Measurements from ENCODE around the gene SLC24A3. TPM values are rescaled to one million over a fixed set of nuclear protein-coding genes. Genes with fewer than 3 reads are reported as not detected.

SLC24A3 gene
- total and polyA plus RNA-seq, 4 donors, result 1.9 to 8.4 (median 5.8) TPM

GRCh38 chr20:19729672-19730071, 517.2 kb downstream of the SLC24A3 start:
- ATAC-seq (ENCODE audit: insufficient read depth, low FRiP score) (no peak), DNase-seq (no peak)
- no peak overlapping the region for H3K27ac ChIP-seq (ENCODE audit: low read depth in 1 of 2, low read length in 1 of 2)
- WGBS, 2 donors, result 90 to 97% methylated on average over 4 of the region's 4 CpGs
- H3K36me3 ChIP-seq (ENCODE audit: control insufficient read depth in 4 of 4, insufficient read depth in 4 of 4, low read length in 4 of 4), result no peaks in the 10 kb centered on the region
- H3K9me3 ChIP-seq (ENCODE audit: control insufficient read depth in 4 of 4, insufficient read depth in 3 of 4, low read length in 3 of 4), result no peaks in the 10 kb centered on the region
- no peaks in the 10 kb centered on the region for H3K4me1 ChIP-seq (ENCODE audit: control insufficient read depth in 5 of 5, insufficient read depth in 5 of 5, low read length in 5 of 5)
- H3K4me3 ChIP-seq, result no peak overlapping the region
- H3K9ac ChIP-seq (ENCODE audit: insufficient read depth in 1 of 2, low read length in 2 of 2), result no peak overlapping the region
- no peaks in the 10 kb centered on the region for H3K27me3 ChIP-seq (ENCODE audit: control insufficient read depth in 3 of 3, insufficient read depth in 3 of 3, low read length in 2 of 3)
- TF ChIP-seq CTCF (IDR thresholded peaks at IDR 0.05; ENCODE audit: control extremely low read depth, extremely low read depth), result no peak

DNA sequence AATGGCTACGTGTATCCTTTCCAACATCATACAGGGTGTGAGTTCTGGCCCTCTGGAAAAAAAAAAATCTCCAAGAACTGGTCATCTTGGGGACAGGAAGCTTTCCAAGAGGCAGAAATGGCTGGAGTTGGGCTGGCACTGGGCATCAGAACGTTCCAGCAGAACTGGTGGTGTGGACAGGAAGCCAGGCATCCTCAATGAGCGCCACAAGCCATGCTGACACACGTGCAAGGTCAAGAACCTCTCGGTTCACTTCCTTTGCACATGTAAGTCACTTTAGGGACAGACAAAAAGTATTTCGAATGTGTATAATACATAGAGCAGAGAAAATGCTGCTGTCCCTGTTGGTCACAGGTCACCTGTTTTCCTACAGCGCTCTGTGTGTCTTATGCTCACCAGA, 518.3 kb downstream of the SLC24A3 start:
- Histone ChIP-seq H3K36me3 (ENCODE audit: control insufficient read depth in 4 of 4, insufficient read depth in 4 of 4, low read length in 4 of 4) (no peaks in the 10 kb centered on the region), H3K9ac (ENCODE audit: insufficient read depth in 1 of 2, low read length in 2 of 2) (no peak overlapping the region), H3K4me3 (no peak overlapping the region), H3K27me3 (ENCODE audit: control insufficient read depth in 3 of 3, insufficient read depth in 3 of 3, low read length in 2 of 3) (no peaks in the 10 kb centered on the region), H3K27ac (ENCODE audit: low read depth in 1 of 2, low read length in 1 of 2) (no peak overlapping the region), H3K9me3 (ENCODE audit: control insufficient read depth in 4 of 4, insufficient read depth in 3 of 4, low read length in 3 of 4) (no peaks in the 10 kb centered on the region), H3K4me1 (ENCODE audit: control insufficient read depth in 5 of 5, insufficient read depth in 5 of 5, low read length in 5 of 5) (peaks cover 0 to 8% (median 0%) of the 10 kb centered on the region in 5 donors)
- no peak for TF ChIP-seq CTCF (IDR thresholded peaks at IDR 0.05; ENCODE audit: control extremely low read depth, extremely low read depth)
- WGBS, 2 donors, result 56 to 58% methylated on average over 7 of the region's 7 CpGs
- ATAC-seq (ENCODE audit: insufficient read depth, low FRiP score) (no peak), DNase-seq (no peak)

- no peak for DNase-seq
- H3K4me1 ChIP-seq (ENCODE audit: control insufficient read depth in 5 of 5, insufficient read depth in 5 of 5, low read length in 5 of 5), result peaks cover 0 to 13% (median 2%) of the 10 kb centered on the region in 5 donors
- H3K9ac ChIP-seq (ENCODE audit: insufficient read depth in 1 of 2, low read length in 2 of 2), result no peak overlapping the region
- peak overlapping the region in 1 of 2 donors; percentile 27 for H3K27ac ChIP-seq (ENCODE audit: low read depth in 1 of 2, low read length in 1 of 2)
- H3K27me3 ChIP-seq (ENCODE audit: control insufficient read depth in 3 of 3, insufficient read depth in 3 of 3, low read length in 2 of 3), result no peaks in the 10 kb centered on the region
- no peaks in the 10 kb centered on the region for H3K36me3 ChIP-seq (ENCODE audit: control insufficient read depth in 4 of 4, insufficient read depth in 4 of 4, low read length in 4 of 4)
- TF ChIP-seq CTCF (IDR thresholded peaks at IDR 0.05; ENCODE audit: control extremely low read depth, extremely low read depth), result no peak
- H3K9me3 ChIP-seq (ENCODE audit: control insufficient read depth in 4 of 4, insufficient read depth in 3 of 4, low read length in 3 of 4), result no peaks in the 10 kb centered on the region
- H3K4me3 ChIP-seq, result no peak overlapping the region
- ATAC-seq (ENCODE audit: insufficient read depth, low FRiP score), result no peak
- 92 to 97% methylated on average over 1 of the region's 1 CpG for WGBS, 2 donors
These were observed 522.4 kb downstream of the SLC24A3 start for GRCh38 chr20:19734811-19735210.

- Histone ChIP-seq H3K27ac (ENCODE audit: low read depth in 1 of 2, low read length in 1 of 2) (peak overlapping the region in 1 of 2 donors; percentile 39), H3K4me1 (ENCODE audit: control insufficient read depth in 5 of 5, insufficient read depth in 5 of 5, low read length in 5 of 5) (peaks cover 0 to 13% (median 2%) of the 10 kb centered on the region in 5 donors), H3K9ac (ENCODE audit: insufficient read depth in 1 of 2, low read length in 2 of 2) (no peak overlapping the region), H3K9me3 (ENCODE audit: control insufficient read depth in 4 of 4, insufficient read depth in 3 of 4, low read length in 3 of 4) (no peaks in the 10 kb centered on the region), H3K4me3 (no peak overlapping the region), H3K27me3 (ENCODE audit: control insufficient read depth in 3 of 3, insufficient read depth in 3 of 3, low read length in 2 of 3) (no peaks in the 10 kb centered on the region), H3K36me3 (ENCODE audit: control insufficient read depth in 4 of 4, insufficient read depth in 4 of 4, low read length in 4 of 4) (no peaks in the 10 kb centered on the region)
- no peak for TF ChIP-seq CTCF (IDR thresholded peaks at IDR 0.05; ENCODE audit: control extremely low read depth, extremely low read depth)
- ATAC-seq (ENCODE audit: insufficient read depth, low FRiP score), result peak; percentile 82
- 14 to 17% methylated on average over 6 of the region's 6 CpGs for WGBS, 2 donors
- peak in 1 of 3 donors; percentile 39 for DNase-seq
These were observed 523.0 kb downstream of the SLC24A3 start for GRCh38 chr20:19735446-19735845.

Measured in lung (tissue), 12 donors.